ENCODE results near the gene KIRREL3. TPM values are rescaled to one million over a fixed set of nuclear protein-coding genes. Genes with fewer than 3 reads are reported as not detected.

Gene KIRREL3
- total RNA-seq, 1 experiment from 2014 or later: 2.2 TPM

DNA sequence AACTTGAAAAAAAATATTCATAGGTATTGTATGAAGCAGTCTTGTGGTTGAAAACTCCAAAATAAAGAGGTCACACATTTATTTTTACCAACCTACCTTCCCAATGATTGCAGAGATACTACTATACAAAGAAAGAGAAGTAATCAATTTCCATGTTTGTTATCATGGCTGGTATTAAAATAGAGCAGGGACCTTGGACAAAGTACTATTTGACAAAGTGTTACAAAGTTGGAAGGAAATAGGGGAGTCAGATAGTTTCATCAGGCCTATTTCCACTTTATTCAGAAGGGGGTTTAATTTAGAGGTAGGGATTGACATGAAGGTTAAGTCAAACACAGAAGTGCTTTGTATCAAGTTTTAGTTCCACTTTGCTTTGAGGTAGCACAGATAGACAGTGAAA lies 34.4 kb upstream of the KIRREL3 start:
- TF ChIP-seq, protein P1, sequence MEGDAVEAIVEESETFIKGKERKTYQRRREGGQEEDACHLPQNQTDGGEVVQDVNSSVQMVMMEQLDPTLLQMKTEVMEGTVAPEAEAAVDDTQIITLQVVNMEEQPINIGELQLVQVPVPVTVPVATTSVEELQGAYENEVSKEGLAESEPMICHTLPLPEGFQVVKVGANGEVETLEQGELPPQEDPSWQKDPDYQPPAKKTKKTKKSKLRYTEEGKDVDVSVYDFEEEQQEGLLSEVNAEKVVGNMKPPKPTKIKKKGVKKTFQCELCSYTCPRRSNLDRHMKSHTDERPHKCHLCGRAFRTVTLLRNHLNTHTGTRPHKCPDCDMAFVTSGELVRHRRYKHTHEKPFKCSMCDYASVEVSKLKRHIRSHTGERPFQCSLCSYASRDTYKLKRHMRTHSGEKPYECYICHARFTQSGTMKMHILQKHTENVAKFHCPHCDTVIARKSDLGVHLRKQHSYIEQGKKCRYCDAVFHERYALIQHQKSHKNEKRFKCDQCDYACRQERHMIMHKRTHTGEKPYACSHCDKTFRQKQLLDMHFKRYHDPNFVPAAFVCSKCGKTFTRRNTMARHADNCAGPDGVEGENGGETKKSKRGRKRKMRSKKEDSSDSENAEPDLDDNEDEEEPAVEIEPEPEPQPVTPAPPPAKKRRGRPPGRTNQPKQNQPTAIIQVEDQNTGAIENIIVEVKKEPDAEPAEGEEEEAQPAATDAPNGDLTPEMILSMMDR (conservative IDR thresholded peaks at IDR 0.05): no peak
- TF ChIP-seq EZH2 (IDR thresholded peaks at IDR 0.05; ENCODE audit: low read depth): no peak
- BruUV-seq (replicated peaks): no TSS peak
- ChIA-PET POLR2A (ENCODE audit: unreplicated experiment) (no interaction called here), CTCF (no interaction called here)
- intact Hi-C loops (cut with micrococcal nuclease; ENCODE audit: unreplicated experiment): no loop called here
- H3K9me2 ChIP-seq (ENCODE audit: insufficient read depth): no peaks in the 10 kb centered on the region
- H4K20me1 ChIP-seq (ENCODE audit: insufficient read depth): no peaks in the 10 kb centered on the region
- no peaks in the 10 kb centered on the region for H3K79me2 ChIP-seq (ENCODE audit: low read depth)
- H3K9me3 ChIP-seq (ENCODE audit: insufficient read depth, low read depth): no peaks in the 10 kb centered on the region
- DNase-seq: no peak
- no peaks in the 10 kb centered on the region for H3K36me3 ChIP-seq (ENCODE audit: low read depth)
- no peaks in the 10 kb centered on the region for H3F3A ChIP-seq (ENCODE audit: insufficient read depth, low read depth)
- no peaks in the 10 kb centered on the region for H3K4me1 ChIP-seq (replicated peaks; ENCODE audit: insufficient read depth)
- H3K4me2 ChIP-seq: no peak overlapping the region
- H3K27ac ChIP-seq: no peak overlapping the region
- H3K4me3 ChIP-seq: no peak overlapping the region
- peaks cover 12% of the 10 kb centered on the region; the same call in 1 of the 2 replicates for H3K27me3 ChIP-seq (ENCODE audit: insufficient read depth, low read depth)
- no peak overlapping the region for H2AFZ ChIP-seq

GRCh38 chr11:127028648-127029047 lies 28.1 kb upstream of the KIRREL3 start:
- Histone ChIP-seq H3K27me3 (ENCODE audit: insufficient read depth, low read depth) (no peaks in the 10 kb centered on the region), H3K36me3 (ENCODE audit: low read depth) (no peaks in the 10 kb centered on the region), H4K20me1 (ENCODE audit: insufficient read depth) (no peaks in the 10 kb centered on the region), H3F3A (ENCODE audit: insufficient read depth, low read depth) (no peaks in the 10 kb centered on the region), H3K4me2 (no peak overlapping the region), H2AFZ (no peak overlapping the region), H3K4me3 (no peak overlapping the region), H3K9me3 (ENCODE audit: insufficient read depth, low read depth) (no peaks in the 10 kb centered on the region), H3K9me2 (ENCODE audit: insufficient read depth) (no peaks in the 10 kb centered on the region), H3K79me2 (ENCODE audit: low read depth) (no peaks in the 10 kb centered on the region), H3K27ac (no peak overlapping the region), H3K4me1 (replicated peaks; ENCODE audit: insufficient read depth) (no peaks in the 10 kb centered on the region)
- no TSS peak for BruUV-seq (replicated peaks)
- POLR2A ChIA-PET (ENCODE audit: unreplicated experiment): no interaction called here
- TF ChIP-seq, protein P1 (conservative IDR thresholded peaks at IDR 0.05): no peak
- no peak for TF ChIP-seq EZH2 (IDR thresholded peaks at IDR 0.05; ENCODE audit: low read depth)
- intact Hi-C loops (cut with micrococcal nuclease; ENCODE audit: unreplicated experiment): no loop called here
- CTCF ChIA-PET: no interaction called here
- no peak for DNase-seq

- Histone ChIP-seq H3F3A (ENCODE audit: insufficient read depth, low read depth) (no peaks in the 10 kb centered on the region), H3K4me2 (no peak overlapping the region), H3K36me3 (ENCODE audit: low read depth) (no peaks in the 10 kb centered on the region), H3K27me3 (ENCODE audit: insufficient read depth, low read depth) (no peaks in the 10 kb centered on the region), H2AFZ (no peak overlapping the region), H3K9me2 (ENCODE audit: insufficient read depth) (no peaks in the 10 kb centered on the region), H3K4me3 (no peak overlapping the region), H3K9me3 (ENCODE audit: insufficient read depth, low read depth) (no peaks in the 10 kb centered on the region), H3K4me1 (replicated peaks; ENCODE audit: insufficient read depth) (no peaks in the 10 kb centered on the region), H4K20me1 (ENCODE audit: insufficient read depth) (no peaks in the 10 kb centered on the region; the same call in 1 of the 2 replicates), H3K79me2 (ENCODE audit: low read depth) (no peaks in the 10 kb centered on the region), H3K27ac (no peak overlapping the region)
- POLR2A ChIA-PET (ENCODE audit: unreplicated experiment): no interaction called here
- BruUV-seq (replicated peaks): no TSS peak
- TF ChIP-seq, protein P1 (conservative IDR thresholded peaks at IDR 0.05): no peak
- no peak for TF ChIP-seq EZH2 (IDR thresholded peaks at IDR 0.05; ENCODE audit: low read depth)
- CTCF ChIA-PET: no interaction called here
- intact Hi-C loops (cut with micrococcal nuclease; ENCODE audit: unreplicated experiment): no loop called here
- DNase-seq: no peak
Observed at GRCh38 chr11:127027789-127028188, 27.2 kb upstream of the KIRREL3 start.
